Measurements from ENCODE around the gene ESCO1.

The ESCO1 gene

GRCh38 chr18:21546423-21546822 lies 54.1 kb downstream of the ESCO1 start:
- TF ChIP-seq CTCF (IDR thresholded peaks at IDR 0.05; ENCODE audit: control extremely low read depth, extremely low read depth, low read depth, missing control alignments): no peak
- DNase-seq (ENCODE audit: extremely low spot score): no peak
- CTCF ChIA-PET: interaction anchor here (0.7 kb wide), 1 partner anchor 9 kb away, joined by 3 read pairs; no protein-coding TSS in a partner anchor
- POLR2A ChIA-PET: no interaction called here

- TF ChIP-seq CTCF (IDR thresholded peaks at IDR 0.05; ENCODE audit: control extremely low read depth, extremely low read depth, low read depth, missing control alignments): no peak
- ChIA-PET POLR2A (no interaction called here), CTCF (no interaction called here)
- no peak for DNase-seq (ENCODE audit: extremely low spot score)
Observed at GRCh38 chr18:21538230-21538629, 62.3 kb downstream of the ESCO1 start.

GRCh38 chr18:21534327-21534726 lies 66.2 kb downstream of the ESCO1 start:
- no peak for TF ChIP-seq CTCF (IDR thresholded peaks at IDR 0.05; ENCODE audit: control extremely low read depth, extremely low read depth, low read depth, missing control alignments)
- DNase-seq (ENCODE audit: extremely low spot score): no peak
- ChIA-PET POLR2A (no interaction called here), CTCF (no interaction called here)

GRCh38 chr18:21526463-21526862 lies 74.0 kb downstream of the ESCO1 start:
- POLR2A ChIA-PET: no interaction called here
- TF ChIP-seq CTCF (IDR thresholded peaks at IDR 0.05; ENCODE audit: control extremely low read depth, extremely low read depth, low read depth, missing control alignments): no peak
- CTCF ChIA-PET: no interaction called here
- no peak for DNase-seq (ENCODE audit: extremely low spot score)

- CTCF ChIA-PET: no interaction called here
- DNase-seq (ENCODE audit: extremely low spot score): no peak
- POLR2A ChIA-PET: no interaction called here
- TF ChIP-seq CTCF (IDR thresholded peaks at IDR 0.05; ENCODE audit: control extremely low read depth, extremely low read depth, low read depth, missing control alignments): no peak
Observed at GRCh38 chr18:21525916-21526315, 74.6 kb downstream of the ESCO1 start.

GRCh38 chr18:21522530-21522929 lies 78.0 kb downstream of the ESCO1 start:
- CTCF ChIA-PET: interaction anchor here (0.9 to 2.3 kb wide), 3 partner anchors 8 to 78 kb away, joined by 3 to 7 read pairs (median 4); partner anchors contain the start of gene ESCO1
- no peak for DNase-seq (ENCODE audit: extremely low spot score)
- TF ChIP-seq CTCF (IDR thresholded peaks at IDR 0.05; ENCODE audit: control extremely low read depth, extremely low read depth, low read depth, missing control alignments): no peak
- POLR2A ChIA-PET: no interaction called here

- POLR2A ChIA-PET: no interaction called here
- TF ChIP-seq CTCF (IDR thresholded peaks at IDR 0.05; ENCODE audit: control extremely low read depth, extremely low read depth, low read depth, missing control alignments): no peak
- DNase-seq (ENCODE audit: extremely low spot score): no peak
- CTCF ChIA-PET: interaction anchor here (1.1 to 1.7 kb wide), 4 partner anchors 9 to 24 kb away, joined by 3 to 7 read pairs (median 5); no protein-coding TSS in a partner anchor
Observed at GRCh38 chr18:21513741-21514140, 86.8 kb downstream of the ESCO1 start.

All from GM10248 (cell line).